ENCODE data around the gene AKT3.

- TF ChIP-seq EZH2 (IDR thresholded peaks at IDR 0.05; ENCODE audit: low read length), result no peak
- TF ChIP-seq, protein P1, sequence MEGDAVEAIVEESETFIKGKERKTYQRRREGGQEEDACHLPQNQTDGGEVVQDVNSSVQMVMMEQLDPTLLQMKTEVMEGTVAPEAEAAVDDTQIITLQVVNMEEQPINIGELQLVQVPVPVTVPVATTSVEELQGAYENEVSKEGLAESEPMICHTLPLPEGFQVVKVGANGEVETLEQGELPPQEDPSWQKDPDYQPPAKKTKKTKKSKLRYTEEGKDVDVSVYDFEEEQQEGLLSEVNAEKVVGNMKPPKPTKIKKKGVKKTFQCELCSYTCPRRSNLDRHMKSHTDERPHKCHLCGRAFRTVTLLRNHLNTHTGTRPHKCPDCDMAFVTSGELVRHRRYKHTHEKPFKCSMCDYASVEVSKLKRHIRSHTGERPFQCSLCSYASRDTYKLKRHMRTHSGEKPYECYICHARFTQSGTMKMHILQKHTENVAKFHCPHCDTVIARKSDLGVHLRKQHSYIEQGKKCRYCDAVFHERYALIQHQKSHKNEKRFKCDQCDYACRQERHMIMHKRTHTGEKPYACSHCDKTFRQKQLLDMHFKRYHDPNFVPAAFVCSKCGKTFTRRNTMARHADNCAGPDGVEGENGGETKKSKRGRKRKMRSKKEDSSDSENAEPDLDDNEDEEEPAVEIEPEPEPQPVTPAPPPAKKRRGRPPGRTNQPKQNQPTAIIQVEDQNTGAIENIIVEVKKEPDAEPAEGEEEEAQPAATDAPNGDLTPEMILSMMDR (optimal IDR thresholded peaks at IDR 0.05 in 1 of 3, IDR thresholded peaks at IDR 0.05 in 1 of 3, conservative IDR thresholded peaks at IDR 0.05 in 1 of 3; ENCODE audit: extremely low read depth in 1 of 3, insufficient read depth in 2 of 3, low read length in 3 of 3), result no peak
Observed at GRCh38 chr1:243657793-243658192, 192.2 kb downstream of the AKT3 start.
